ENCODE data around the gene HTT. TPM values are rescaled to one million over a fixed set of nuclear protein-coding genes. Genes with fewer than 3 reads are reported as not detected.

Gene HTT
- total and polyA plus RNA-seq, 9 of the 15 experiments (the other 6 are each of a cell fraction or from before 2014, with no cell fraction given) = 0.66 to 31.6 (median 14.7) TPM

DNA sequence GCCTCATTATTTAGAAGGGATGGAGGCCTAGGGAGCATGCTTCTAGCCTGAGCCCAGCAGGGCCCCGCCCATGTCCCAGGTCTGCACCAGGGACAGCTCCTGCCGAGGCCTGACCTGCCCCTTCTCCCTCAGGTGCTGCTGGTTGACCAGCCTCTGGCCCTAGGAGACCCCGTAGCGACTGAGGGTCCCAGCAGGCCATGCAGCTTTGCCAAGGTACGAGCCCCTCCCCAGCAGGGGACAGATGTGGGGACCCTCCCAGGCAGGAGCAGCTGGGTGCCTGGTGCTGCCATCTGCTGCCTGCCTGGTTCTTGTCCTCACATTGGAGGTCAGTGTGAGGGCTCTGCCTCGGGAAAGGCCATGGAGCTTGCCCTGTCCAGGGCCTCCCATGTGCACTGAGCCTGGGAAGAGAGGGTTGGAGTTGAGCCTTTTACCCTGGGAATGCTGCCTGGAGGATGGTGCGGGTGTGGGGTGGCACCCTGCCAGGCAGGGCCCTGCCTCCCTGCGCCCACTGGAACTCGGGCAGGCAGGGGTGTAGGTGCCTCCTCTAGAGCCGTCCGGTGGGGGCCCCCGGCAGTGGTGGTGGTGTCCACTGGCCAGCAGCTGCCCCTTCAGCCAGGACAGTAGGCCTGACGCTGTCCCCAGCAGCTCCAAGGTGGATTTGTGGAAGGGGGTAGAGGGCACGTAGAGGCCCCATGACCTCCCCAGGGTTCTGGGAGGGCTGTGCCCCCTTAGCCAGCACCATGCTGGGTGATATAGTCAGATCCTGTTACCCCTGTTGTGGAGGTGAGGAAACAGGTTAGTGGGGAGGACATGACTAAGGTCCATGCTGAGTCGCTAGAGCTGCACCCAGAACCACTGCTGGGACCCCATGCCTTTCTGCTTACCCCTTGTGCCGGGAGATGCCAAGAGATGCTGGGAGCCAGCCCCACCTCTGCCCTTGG is 172.2 kb downstream of the HTT start:
- intact Hi-C loops (cut with micrococcal nuclease) (no loop called here), in situ Hi-C loops (cut with MboI) (no loop called here)
- Histone ChIP-seq H3K4me1 (replicated peaks in 1 of 2; ENCODE audit: control insufficient read depth in 2 of 2, insufficient read depth in 2 of 2, low read length in 2 of 2) (peaks cover 12 to 68% of the 10 kb centered on the region in 2 experiments; a peak in 4 of 5 replicates), H3K9me3 (replicated peaks; ENCODE audit: control insufficient read depth, insufficient read depth, low read depth, low read length) (no peaks in the 10 kb centered on the region), H2AFZ (ENCODE audit: low read depth, low read length) (no peak overlapping the region), H3K27ac (ENCODE audit: extremely low read depth, low read depth, low read length) (no peak overlapping the region), H3K9me1 (ENCODE audit: control insufficient read depth, insufficient read depth, low read length) (no peaks in the 10 kb centered on the region), H4K20me1 (replicated peaks; ENCODE audit: control insufficient read depth, insufficient read depth, low read length) (peaks cover 4% of the 10 kb centered on the region), H3K27me3 (ENCODE audit: control insufficient read depth in 2 of 2, insufficient read depth in 2 of 2, low read length in 2 of 2) (peaks cover 0 to 5% of the 10 kb centered on the region in 2 experiments; a peak in 2 of 5 replicates), H3K4me2 (ENCODE audit: insufficient read depth, low read length) (no peak overlapping the region), H3K4me3 (no peak overlapping the region), H3K9ac (ENCODE audit: insufficient read depth in 1 of 2, low read depth in 2 of 2, low read length in 2 of 2) (no peak overlapping the region; a peak in 1 of 4 replicates), H3K79me2 (ENCODE audit: control insufficient read depth, insufficient read depth, low read length) (no peaks in the 10 kb centered on the region), H3K36me3 (ENCODE audit: control insufficient read depth, insufficient read depth, low read length) (no peaks in the 10 kb centered on the region)
- no peak for DNase-seq (ENCODE audit: extremely low read depth in 1 of 4, low spot score in 3 of 4)
- ATAC-seq = no peak
- no peak for FAIRE-seq
- ChIA-PET POLR2A (no interaction called here), CTCF (ENCODE audit: low intra/inter-chr PET ratio) (no interaction called here)
- TF ChIP-seq ZNF408 (CRISPR knock-in tag; IDR thresholded peaks at IDR 0.05; ENCODE audit: low read depth) (no peak), MAFG (tag; conservative IDR thresholded peaks at IDR 0.05) (no peak), TAF9B (IDR thresholded peaks at IDR 0.05; ENCODE audit: partially characterized antibody) (no peak), HIVEP1 (CRISPR knock-in tag; IDR thresholded peaks at IDR 0.05) (no peak), TCFL5 (CRISPR knock-in tag; conservative IDR thresholded peaks at IDR 0.05) (no peak)
- TF ChIP-seq, protein P1, sequence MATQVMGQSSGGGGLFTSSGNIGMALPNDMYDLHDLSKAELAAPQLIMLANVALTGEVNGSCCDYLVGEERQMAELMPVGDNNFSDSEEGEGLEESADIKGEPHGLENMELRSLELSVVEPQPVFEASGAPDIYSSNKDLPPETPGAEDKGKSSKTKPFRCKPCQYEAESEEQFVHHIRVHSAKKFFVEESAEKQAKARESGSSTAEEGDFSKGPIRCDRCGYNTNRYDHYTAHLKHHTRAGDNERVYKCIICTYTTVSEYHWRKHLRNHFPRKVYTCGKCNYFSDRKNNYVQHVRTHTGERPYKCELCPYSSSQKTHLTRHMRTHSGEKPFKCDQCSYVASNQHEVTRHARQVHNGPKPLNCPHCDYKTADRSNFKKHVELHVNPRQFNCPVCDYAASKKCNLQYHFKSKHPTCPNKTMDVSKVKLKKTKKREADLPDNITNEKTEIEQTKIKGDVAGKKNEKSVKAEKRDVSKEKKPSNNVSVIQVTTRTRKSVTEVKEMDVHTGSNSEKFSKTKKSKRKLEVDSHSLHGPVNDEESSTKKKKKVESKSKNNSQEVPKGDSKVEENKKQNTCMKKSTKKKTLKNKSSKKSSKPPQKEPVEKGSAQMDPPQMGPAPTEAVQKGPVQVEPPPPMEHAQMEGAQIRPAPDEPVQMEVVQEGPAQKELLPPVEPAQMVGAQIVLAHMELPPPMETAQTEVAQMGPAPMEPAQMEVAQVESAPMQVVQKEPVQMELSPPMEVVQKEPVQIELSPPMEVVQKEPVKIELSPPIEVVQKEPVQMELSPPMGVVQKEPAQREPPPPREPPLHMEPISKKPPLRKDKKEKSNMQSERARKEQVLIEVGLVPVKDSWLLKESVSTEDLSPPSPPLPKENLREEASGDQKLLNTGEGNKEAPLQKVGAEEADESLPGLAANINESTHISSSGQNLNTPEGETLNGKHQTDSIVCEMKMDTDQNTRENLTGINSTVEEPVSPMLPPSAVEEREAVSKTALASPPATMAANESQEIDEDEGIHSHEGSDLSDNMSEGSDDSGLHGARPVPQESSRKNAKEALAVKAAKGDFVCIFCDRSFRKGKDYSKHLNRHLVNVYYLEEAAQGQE (IDR thresholded peaks at IDR 0.05; ENCODE audit: borderline replicate concordance) = peak; percentile 47; the same call in 1 of the 2 replicates
- TF ChIP-seq, protein P1 (CRISPR knock-in tag; IDR thresholded peaks at IDR 0.05; ENCODE audit: low read depth) = no peak
- WGBS (ENCODE audit: insufficient coverage, low coverage, missing lambda C conversion rate) = 36% methylated on average over 10 of the region's 16 CpGs
- no TSS peak for BruUV-seq (replicated peaks)
